ENCODE measurements around the gene RND2. TPM values are rescaled to one million over a fixed set of nuclear protein-coding genes. Genes with fewer than 3 reads are reported as not detected.

RND2 gene
- total and polyA plus RNA-seq, 3 donors from 2014 or later, result 15.7 to 48.7 (median 33.1) TPM

GRCh38 chr17:43031666-43032065, 6.6 kb downstream of the RND2 start:
- intact Hi-C loops (cut with DNase I; ENCODE audit: low total_unique reads), result no loop called here

GRCh38 chr17:43033948-43034881, 9.2 kb downstream of the RND2 start:
- Histone ChIP-seq H3K4me1 (peaks cover 8% of the 10 kb centered on the region), H3K4me3 (no peak overlapping the region), H3K27me3 (no peaks in the 10 kb centered on the region), H3K9me3 (no peaks in the 10 kb centered on the region), H3K36me3 (ENCODE audit: low read depth, missing control alignments) (no peaks in the 10 kb centered on the region), H3K27ac (no peak overlapping the region)
- DNase-seq, result no peak
- intact Hi-C loops (cut with DNase I; ENCODE audit: low total_unique reads), result no loop called here
- WGBS, 2 donors, result 51 to 59% methylated on average over 12 of the region's 12 CpGs
- TF ChIP-seq CTCF (IDR thresholded peaks at IDR 0.05), result no peak
- TF ChIP-seq POLR2A (IDR thresholded peaks at IDR 0.05), result no peak

More at GRCh38 chr17:43031666-43032065, 6.6 kb downstream of the RND2 start:
- 85 to 90% methylated on average over 2 to 3 of the region's 3 CpGs for WGBS, 2 donors
- peaks cover 8% of the 10 kb centered on the region for H3K4me1 ChIP-seq
- H3K9me3 ChIP-seq, result no peaks in the 10 kb centered on the region
- H3K4me3 ChIP-seq, result no peak overlapping the region
- TF ChIP-seq CTCF (IDR thresholded peaks at IDR 0.05), result no peak
- TF ChIP-seq POLR2A (IDR thresholded peaks at IDR 0.05), result no peak
- H3K36me3 ChIP-seq (ENCODE audit: low read depth, missing control alignments), result no peaks in the 10 kb centered on the region
- H3K27me3 ChIP-seq, result no peaks in the 10 kb centered on the region
- no peak for DNase-seq
- H3K27ac ChIP-seq, result no peak overlapping the region

DNA sequence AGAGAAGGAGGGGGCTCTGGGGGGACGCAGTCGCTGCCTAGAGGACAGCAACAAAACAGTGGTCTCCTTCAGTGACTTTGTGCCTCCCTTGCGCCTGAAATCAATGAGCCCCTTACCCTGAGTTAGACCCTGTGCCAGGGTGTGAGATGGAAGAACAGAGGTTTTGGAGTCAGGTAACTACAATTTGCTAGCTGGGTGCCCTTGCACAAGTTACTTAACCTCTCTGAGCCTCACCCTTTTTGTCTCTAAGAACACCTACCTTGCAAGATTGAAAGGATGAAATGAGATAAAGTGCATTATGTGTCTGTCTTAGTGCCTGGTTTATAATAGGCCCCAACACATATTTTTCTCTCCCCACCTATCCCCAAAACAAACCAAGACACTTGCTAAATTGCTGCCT, 9.9 kb downstream of the RND2 start:
- Histone ChIP-seq H3K36me3 (ENCODE audit: low read depth, missing control alignments) (no peaks in the 10 kb centered on the region), H3K9me3 (no peaks in the 10 kb centered on the region), H3K4me1 (peaks cover 8% of the 10 kb centered on the region), H3K4me3 (no peak overlapping the region), H3K27ac (no peak overlapping the region), H3K27me3 (no peaks in the 10 kb centered on the region)
- WGBS, 2 donors, result 80 to 87% methylated on average over 3 of the region's 3 CpGs
- intact Hi-C loops (cut with DNase I; ENCODE audit: low total_unique reads), result no loop called here
- TF ChIP-seq POLR2A (IDR thresholded peaks at IDR 0.05) (no peak), CTCF (IDR thresholded peaks at IDR 0.05) (no peak)
- DNase-seq, result no peak

- WGBS, 2 donors, result 91 to 97% methylated on average over 2 of the region's 2 CpGs
- H3K36me3 ChIP-seq (ENCODE audit: low read depth, missing control alignments), result no peaks in the 10 kb centered on the region
- H3K27me3 ChIP-seq, result no peaks in the 10 kb centered on the region
- no peak for TF ChIP-seq POLR2A (IDR thresholded peaks at IDR 0.05)
- no peak for TF ChIP-seq CTCF (IDR thresholded peaks at IDR 0.05)
- no peak overlapping the region for H3K4me3 ChIP-seq
- no peak for DNase-seq
- no peaks in the 10 kb centered on the region for H3K9me3 ChIP-seq
- H3K27ac ChIP-seq, result no peak overlapping the region
- H3K4me1 ChIP-seq, result peaks cover under 1% of the 10 kb centered on the region
- intact Hi-C loops (cut with DNase I; ENCODE audit: low total_unique reads), result no loop called here
These were observed 14.6 kb downstream of the RND2 start for GRCh38 chr17:43039646-43040045.

Measured in testis (tissue), 3 donors.